ENCODE results near the gene SMAD3.

DNA sequence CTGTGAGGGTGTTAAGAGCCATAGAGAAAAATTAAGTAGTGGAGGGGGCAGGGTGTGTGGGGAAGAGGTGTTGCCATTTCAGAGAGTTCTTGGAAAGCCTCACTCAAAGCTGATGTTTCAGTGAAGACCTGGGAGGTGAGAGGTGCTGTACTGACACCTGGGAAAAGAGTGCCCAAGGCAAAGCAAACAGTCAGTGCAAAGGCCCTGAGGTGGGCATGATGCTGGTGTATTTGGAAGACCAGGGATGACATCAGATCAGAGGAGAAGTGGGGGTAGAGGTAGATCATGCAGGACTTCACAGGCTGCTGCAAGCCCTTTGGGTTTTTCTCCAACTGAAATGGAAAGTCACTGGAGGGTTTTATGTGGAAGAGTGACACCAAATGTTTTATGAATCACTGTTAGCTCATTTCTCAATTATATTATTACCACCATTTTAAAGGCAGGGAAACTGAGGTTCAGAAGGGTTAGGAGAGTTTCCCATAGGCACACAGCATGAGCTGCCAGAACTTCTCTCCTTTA lies 42.8 kb upstream of the SMAD3 start:
- TF ChIP-seq POLR2A (IDR thresholded peaks at IDR 0.05; ENCODE audit: low read length) (no peak), GATA1 (IDR thresholded peaks at IDR 0.05; ENCODE audit: low read depth, low read length) (no peak)

Measured in erythroblast (primary cell).